ENCODE results near the gene IFI27. TPM values are rescaled to one million over a fixed set of nuclear protein-coding genes. Genes with fewer than 3 reads are reported as not detected.

IFI27 gene
- total RNA-seq, 1 experiment from 2014 or later = 2.3 TPM

DNA sequence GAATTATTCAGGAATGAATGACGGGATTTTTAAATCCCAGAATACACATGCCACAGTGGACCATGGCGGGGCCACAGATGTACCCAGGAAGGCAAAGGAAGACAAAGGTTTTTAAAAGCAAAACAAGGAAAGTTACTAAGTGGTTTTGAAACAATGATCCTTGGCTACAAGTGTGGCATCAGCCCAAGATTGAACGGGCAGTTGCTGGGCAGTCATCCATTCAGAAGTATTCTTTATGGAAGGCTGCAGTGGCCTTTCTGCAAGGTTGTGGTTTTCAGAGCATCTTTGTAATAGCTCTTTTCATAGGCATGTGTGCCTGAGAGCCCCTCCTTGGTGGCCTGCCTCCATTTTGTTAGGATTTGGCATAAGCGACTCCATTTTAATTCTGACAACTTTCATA lies 13.4 kb upstream of the IFI27 start:
- intact Hi-C loops (cut with micrococcal nuclease; ENCODE audit: unreplicated experiment) = no loop called here
- in situ Hi-C loops (cut with HindIII; ENCODE audit: low pct_unique_long_range_greater_than_20kb, low sequenced_read_pairs) = no loop called here
- H3K27ac ChIP-seq (ENCODE audit: low read length) = no peak overlapping the region
- ChIA-PET POLR2A (interaction anchor here (0.6 kb wide), 1 partner anchor 19 kb away, joined by 4 read pairs; no protein-coding TSS in a partner anchor), CTCF (no interaction called here)
- H3K4me1 ChIP-seq (ENCODE audit: control insufficient read depth, insufficient read depth, low read length) = no peaks in the 10 kb centered on the region
- TF ChIP-seq SIN3A (IDR thresholded peaks at IDR 0.05; ENCODE audit: borderline replicate concordance, insufficient read depth, low read depth, low read length) (no peak), TCF7L2 (IDR thresholded peaks at IDR 0.05; ENCODE audit: low read depth, low read length) (no peak), POLR2AphosphoS5 (IDR thresholded peaks at IDR 0.05; ENCODE audit: low read depth, low read length) (no peak)
- TF ChIP-seq, protein P1, sequence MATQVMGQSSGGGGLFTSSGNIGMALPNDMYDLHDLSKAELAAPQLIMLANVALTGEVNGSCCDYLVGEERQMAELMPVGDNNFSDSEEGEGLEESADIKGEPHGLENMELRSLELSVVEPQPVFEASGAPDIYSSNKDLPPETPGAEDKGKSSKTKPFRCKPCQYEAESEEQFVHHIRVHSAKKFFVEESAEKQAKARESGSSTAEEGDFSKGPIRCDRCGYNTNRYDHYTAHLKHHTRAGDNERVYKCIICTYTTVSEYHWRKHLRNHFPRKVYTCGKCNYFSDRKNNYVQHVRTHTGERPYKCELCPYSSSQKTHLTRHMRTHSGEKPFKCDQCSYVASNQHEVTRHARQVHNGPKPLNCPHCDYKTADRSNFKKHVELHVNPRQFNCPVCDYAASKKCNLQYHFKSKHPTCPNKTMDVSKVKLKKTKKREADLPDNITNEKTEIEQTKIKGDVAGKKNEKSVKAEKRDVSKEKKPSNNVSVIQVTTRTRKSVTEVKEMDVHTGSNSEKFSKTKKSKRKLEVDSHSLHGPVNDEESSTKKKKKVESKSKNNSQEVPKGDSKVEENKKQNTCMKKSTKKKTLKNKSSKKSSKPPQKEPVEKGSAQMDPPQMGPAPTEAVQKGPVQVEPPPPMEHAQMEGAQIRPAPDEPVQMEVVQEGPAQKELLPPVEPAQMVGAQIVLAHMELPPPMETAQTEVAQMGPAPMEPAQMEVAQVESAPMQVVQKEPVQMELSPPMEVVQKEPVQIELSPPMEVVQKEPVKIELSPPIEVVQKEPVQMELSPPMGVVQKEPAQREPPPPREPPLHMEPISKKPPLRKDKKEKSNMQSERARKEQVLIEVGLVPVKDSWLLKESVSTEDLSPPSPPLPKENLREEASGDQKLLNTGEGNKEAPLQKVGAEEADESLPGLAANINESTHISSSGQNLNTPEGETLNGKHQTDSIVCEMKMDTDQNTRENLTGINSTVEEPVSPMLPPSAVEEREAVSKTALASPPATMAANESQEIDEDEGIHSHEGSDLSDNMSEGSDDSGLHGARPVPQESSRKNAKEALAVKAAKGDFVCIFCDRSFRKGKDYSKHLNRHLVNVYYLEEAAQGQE (IDR thresholded peaks at IDR 0.05; ENCODE audit: insufficient read depth in 1 of 2, low read depth in 2 of 2, low read length in 1 of 2) = no peak
- TF ChIP-seq, protein P2, sequence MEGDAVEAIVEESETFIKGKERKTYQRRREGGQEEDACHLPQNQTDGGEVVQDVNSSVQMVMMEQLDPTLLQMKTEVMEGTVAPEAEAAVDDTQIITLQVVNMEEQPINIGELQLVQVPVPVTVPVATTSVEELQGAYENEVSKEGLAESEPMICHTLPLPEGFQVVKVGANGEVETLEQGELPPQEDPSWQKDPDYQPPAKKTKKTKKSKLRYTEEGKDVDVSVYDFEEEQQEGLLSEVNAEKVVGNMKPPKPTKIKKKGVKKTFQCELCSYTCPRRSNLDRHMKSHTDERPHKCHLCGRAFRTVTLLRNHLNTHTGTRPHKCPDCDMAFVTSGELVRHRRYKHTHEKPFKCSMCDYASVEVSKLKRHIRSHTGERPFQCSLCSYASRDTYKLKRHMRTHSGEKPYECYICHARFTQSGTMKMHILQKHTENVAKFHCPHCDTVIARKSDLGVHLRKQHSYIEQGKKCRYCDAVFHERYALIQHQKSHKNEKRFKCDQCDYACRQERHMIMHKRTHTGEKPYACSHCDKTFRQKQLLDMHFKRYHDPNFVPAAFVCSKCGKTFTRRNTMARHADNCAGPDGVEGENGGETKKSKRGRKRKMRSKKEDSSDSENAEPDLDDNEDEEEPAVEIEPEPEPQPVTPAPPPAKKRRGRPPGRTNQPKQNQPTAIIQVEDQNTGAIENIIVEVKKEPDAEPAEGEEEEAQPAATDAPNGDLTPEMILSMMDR (IDR thresholded peaks at IDR 0.05) = no peak
- no peaks in the 10 kb centered on the region for H3K9me3 ChIP-seq (ENCODE audit: control insufficient read depth, insufficient read depth, low read depth, low read length)
- no peaks in the 10 kb centered on the region for H3K27me3 ChIP-seq (ENCODE audit: control insufficient read depth, insufficient read depth, low read length)
- no peak overlapping the region for H3K4me3 ChIP-seq (ENCODE audit: low read depth in 2 of 2, low read length in 2 of 2)
- no TSS peak for BruUV-seq (replicated peaks)
- DNase-seq (ENCODE audit: low read depth, low spot score) (no peak), ATAC-seq (no peak)
- H3K36me3 ChIP-seq (ENCODE audit: control insufficient read depth, insufficient read depth, low read length) = no peaks in the 10 kb centered on the region

DNA sequence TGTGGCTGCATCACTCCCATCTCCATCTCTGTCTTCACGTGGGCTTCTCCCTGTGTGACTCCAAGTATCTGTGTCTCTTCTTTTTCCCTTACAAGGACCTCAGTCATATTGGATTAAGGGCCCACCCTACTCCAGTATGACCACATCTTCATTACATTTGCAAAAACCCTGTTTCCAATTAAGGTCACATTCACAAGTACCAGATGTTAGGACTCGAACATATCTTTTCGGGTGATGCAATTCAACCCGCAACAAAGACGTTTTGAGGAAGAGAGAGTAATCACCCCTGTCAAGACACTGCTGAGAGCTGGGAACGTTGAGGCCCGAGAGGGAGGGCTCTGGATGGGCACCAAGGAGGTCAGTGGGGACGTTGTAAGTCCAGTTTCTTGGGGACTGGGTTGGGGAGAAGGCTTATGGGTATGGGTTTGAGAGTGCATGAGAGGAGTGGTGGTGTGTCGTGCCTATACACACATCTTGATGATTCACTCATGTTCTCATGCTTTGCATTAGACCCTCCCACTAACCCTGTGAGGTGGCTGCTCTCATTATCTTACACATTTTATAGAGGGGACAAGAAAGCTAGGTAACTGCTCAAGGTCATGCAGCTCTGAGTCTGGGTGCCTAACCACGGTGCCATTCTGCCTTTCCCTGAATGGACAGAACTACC lies 12.1 kb upstream of the IFI27 start:
- no peak for ATAC-seq
- TF ChIP-seq, protein P2 (IDR thresholded peaks at IDR 0.05) = no peak
- TF ChIP-seq, protein P1 (IDR thresholded peaks at IDR 0.05; ENCODE audit: insufficient read depth in 1 of 2, low read depth in 2 of 2, low read length in 1 of 2) = no peak
- TF ChIP-seq TCF7L2 (IDR thresholded peaks at IDR 0.05; ENCODE audit: low read depth, low read length) (no peak), SIN3A (IDR thresholded peaks at IDR 0.05; ENCODE audit: borderline replicate concordance, insufficient read depth, low read depth, low read length) (no peak), POLR2AphosphoS5 (IDR thresholded peaks at IDR 0.05; ENCODE audit: low read depth, low read length) (no peak)
- in situ Hi-C loops (cut with HindIII; ENCODE audit: low pct_unique_long_range_greater_than_20kb, low sequenced_read_pairs) (no loop called here), intact Hi-C loops (cut with micrococcal nuclease; ENCODE audit: unreplicated experiment) (no loop called here)
- Histone ChIP-seq H3K36me3 (ENCODE audit: control insufficient read depth, insufficient read depth, low read length) (no peaks in the 10 kb centered on the region), H3K27me3 (ENCODE audit: control insufficient read depth, insufficient read depth, low read length) (no peaks in the 10 kb centered on the region), H3K4me3 (ENCODE audit: low read depth in 2 of 2, low read length in 2 of 2) (no peak overlapping the region), H3K9me3 (ENCODE audit: control insufficient read depth, insufficient read depth, low read depth, low read length) (no peaks in the 10 kb centered on the region), H3K4me1 (ENCODE audit: control insufficient read depth, insufficient read depth, low read length) (no peaks in the 10 kb centered on the region), H3K27ac (ENCODE audit: low read length) (no peak overlapping the region)
- ChIA-PET CTCF (no interaction called here), POLR2A (no interaction called here)
- DNase-seq (ENCODE audit: low read depth, low spot score) = no peak
- no TSS peak for BruUV-seq (replicated peaks)

Measured in Panc1 (cell line).